GM03348 (cell line): ENCODE data around the gene REC114.
A peak's percentile ranks its signal among the peaks of the same experiment; 100 is the strongest.

Experiments used
- DNase-seq: peaks from one replicate; pipeline ENCODE4 v3.0.0; 2012; ENCODE audit warnings: low spot score

The REC114 gene

DNA sequence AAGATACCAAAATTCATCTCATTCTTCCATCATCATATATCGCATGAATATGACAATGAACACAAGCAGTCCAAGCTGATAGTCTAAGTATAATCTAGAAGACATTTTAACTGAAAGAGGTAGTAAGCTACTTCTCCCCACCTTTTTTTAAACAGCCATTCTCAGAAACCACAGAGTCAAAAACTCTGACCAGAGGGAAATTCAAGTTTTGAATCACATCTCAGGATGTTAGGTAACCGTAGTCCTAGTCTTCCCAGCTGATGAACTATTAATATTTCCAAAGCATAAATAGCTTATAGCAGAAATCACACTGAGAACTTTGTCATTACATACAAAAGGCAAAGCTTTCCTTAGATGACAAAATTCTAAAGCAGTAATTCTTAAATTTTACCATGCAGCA is 164.4 kb downstream of the REC114 start:
- no peak for DNase-seq

GRCh38 chr15:73607843-73608242 is 164.9 kb downstream of the REC114 start:
- no peak for DNase-seq

- no peak for DNase-seq
These were observed 165.5 kb downstream of the REC114 start for GRCh38 chr15:73608475-73608874.

GRCh38 chr15:73608941-73609340 is 166.0 kb downstream of the REC114 start:
- peak; percentile 69 for DNase-seq
